Cardiac fibroblast (primary cell): ENCODE measurements around the gene INTS2.

Experiments used
- DNase-seq, 2 donors: peaks; one replicate each; pipeline versions ENCODE4 v3.0.0 to v3.0.0-alpha.2; 2010; ENCODE audit warnings: low read depth in 2 of 2
- H3K4me3 ChIP-seq, 2 donors: replicated peaks in 1 of 2; 1 replicate in 1 of 2; 2 replicates in 1 of 2; pipeline ENCODE4 v1.5.1; 2011; ENCODE audit warnings: low read depth in 2 of 2, low read length in 2 of 2, mild to moderate bottlenecking in 2 of 2, moderate library complexity in 1 of 2
- CTCF ChIP-seq: IDR thresholded peaks from one replicate; pipeline ENCODE4 v1.5.1; 2011; ENCODE audit warnings: low read depth, mild to moderate bottlenecking, low read length, inconsistent platforms

The INTS2 gene

GRCh38 chr17:61877837-61878236, 49.9 kb downstream of the INTS2 start:
- TF ChIP-seq CTCF = no peak
- no peak overlapping the region for H3K4me3 ChIP-seq
- DNase-seq = no peak

- no peak for TF ChIP-seq CTCF
- DNase-seq = no peak
- H3K4me3 ChIP-seq = no peak overlapping the region
Observed at GRCh38 chr17:61875804-61876203, 52.0 kb downstream of the INTS2 start.

- TF ChIP-seq CTCF = no peak
- no peak for DNase-seq
- no peak overlapping the region for H3K4me3 ChIP-seq
Observed at GRCh38 chr17:61875285-61875684, 52.5 kb downstream of the INTS2 start.

GRCh38 chr17:61874075-61874474, 53.7 kb downstream of the INTS2 start:
- DNase-seq = no peak
- no peak for TF ChIP-seq CTCF
- no peak overlapping the region for H3K4me3 ChIP-seq

- H3K4me3 ChIP-seq = no peak overlapping the region
- DNase-seq = no peak
- no peak for TF ChIP-seq CTCF
Observed at GRCh38 chr17:61872099-61872498, 55.7 kb downstream of the INTS2 start.

- H3K4me3 ChIP-seq = no peak overlapping the region
- no peak for DNase-seq
- no peak for TF ChIP-seq CTCF
Observed at GRCh38 chr17:61869138-61869537, 58.6 kb downstream of the INTS2 start.

- no peak overlapping the region for H3K4me3 ChIP-seq
- no peak for TF ChIP-seq CTCF
- DNase-seq = no peak
Observed at GRCh38 chr17:61868074-61868473, 59.7 kb downstream of the INTS2 start.
